IMR-90 (cell line): Measurements from ENCODE around the gene PARD3. TPM values are rescaled to one million over a fixed set of nuclear protein-coding genes. Genes with fewer than 3 reads are reported as not detected.

Source experiments
- ATAC-seq: fragments of 200-7000 bp; cut with Tn5 transposase; 2 replicates; pipeline ENCODE4 v1.9.1; 2020; ENCODE audit warnings: low read depth, mild to moderate bottlenecking, moderate library complexity
- BruUV-seq: library from RNA; stranded (reverse); fragments of 400-500 nt; replicated peaks from 2 replicates; lab custom pipeline; 2021; lab: Mats Ljungman, UMichigan
- CTCF ChIA-PET: fragments of 300-600 bp; formaldehyde crosslinking; extraction: SDS; loops from one replicate; lab custom pipeline; 2021; ENCODE audit warnings: antibody characterized with exemption; lab: Yijun Ruan, JAX
- POLR2A ChIA-PET: fragments of 300-600 bp; sonication (Branson Sonifier 250); formaldehyde crosslinking; loops from one replicate; lab custom pipeline; 2022; ENCODE audit warnings: antibody characterized with exemption; ENCODE audit not compliant: unreplicated experiment; lab: Charles Lee
- DNase-seq: peaks from one replicate; pipeline ENCODE4 v3.0.0; 2013
- H2AFZ ChIP-seq: replicated peaks from 2 replicates; pipeline ENCODE3; 2013; ENCODE audit warnings: low read length, mild to moderate bottlenecking; ENCODE audit not compliant: poor library complexity
- H2AK5ac ChIP-seq: 2 replicates; pipeline ENCODE4 v1.6.1; 2013; ENCODE audit warnings: low read depth, low read length, inconsistent platforms
- H2AK9ac ChIP-seq: replicated peaks from 2 replicates; pipeline ENCODE3; 2013; ENCODE audit warnings: mild to moderate bottlenecking, low read depth, low read length, moderate library complexity; ENCODE audit not compliant: poor library complexity
- H2BK120ac ChIP-seq: 2 replicates; pipeline ENCODE4 v1.6.1; 2013; ENCODE audit warnings: low read depth, low read length, inconsistent platforms
- H2BK15ac ChIP-seq: 3 replicates; pipeline ENCODE4 v1.6.1; 2013; ENCODE audit warnings: low read depth, low read length, inconsistent platforms
- H2BK20ac ChIP-seq: 2 replicates; pipeline ENCODE4 v1.6.1; 2013; ENCODE audit warnings: low read depth, mild to moderate bottlenecking, inconsistent platforms, low read length, moderate library complexity
- H2BK5ac ChIP-seq: 2 replicates; pipeline ENCODE4 v1.6.1; 2013; ENCODE audit warnings: mild to moderate bottlenecking, low read depth, low read length, inconsistent platforms; ENCODE audit not compliant: poor library complexity, severe bottlenecking
- H3K14ac ChIP-seq: replicated peaks from 2 replicates; pipeline ENCODE4 v1.6.1; 2013; ENCODE audit warnings: low read depth, low read length, inconsistent platforms
- H3K18ac ChIP-seq: 2 replicates; pipeline ENCODE4 v1.6.1; 2013; ENCODE audit warnings: low read depth, low read length, control low read depth
- H3K23ac ChIP-seq: 2 replicates; pipeline ENCODE4 v1.6.1; 2013; ENCODE audit warnings: low read depth, low read length, inconsistent platforms
- H3K27ac ChIP-seq: 2 replicates; pipeline ENCODE4 v1.5.1; 2013; ENCODE audit warnings: mild to moderate bottlenecking, control low read depth, low read length; ENCODE audit not compliant: insufficient read depth
- H3K27me3 ChIP-seq: 2 replicates; pipeline ENCODE4 v1.6.1; 2013; ENCODE audit warnings: low read length; ENCODE audit not compliant: control insufficient read depth, insufficient read depth
- H3K36me3 ChIP-seq: 2 replicates; pipeline ENCODE4 v1.6.1; 2013; ENCODE audit warnings: low read length, mixed read lengths; ENCODE audit not compliant: control insufficient read depth, insufficient read depth
- H3K4ac ChIP-seq: 2 replicates; pipeline ENCODE4 v1.6.1; 2013; ENCODE audit warnings: low read depth, low read length, inconsistent platforms
- H3K4me1 ChIP-seq: 2 replicates; pipeline ENCODE4 v1.6.1; 2013; ENCODE audit warnings: low read length, mixed read lengths; ENCODE audit not compliant: control insufficient read depth, insufficient read depth
- H3K4me2 ChIP-seq: 2 replicates; pipeline ENCODE4 v1.6.1; 2013; ENCODE audit warnings: low read depth, mild to moderate bottlenecking, control low read depth, low read length, moderate library complexity
- H3K4me3 ChIP-seq: 2 replicates; pipeline ENCODE4 v1.5.1; 2013; ENCODE audit warnings: low read depth, mild to moderate bottlenecking, control low read depth, low read length, moderate library complexity; ENCODE audit not compliant: insufficient read depth
- H3K56ac ChIP-seq: 2 replicates; pipeline ENCODE4 v1.6.1; 2013; ENCODE audit warnings: low read length, inconsistent platforms; ENCODE audit not compliant: insufficient read depth; ENCODE audit errors: extremely low read depth
- H3K79me1 ChIP-seq, 2 experiments: 2 replicates each; pipeline ENCODE4 v1.6.1; 2013; ENCODE audit warnings: low read length in 2 of 2, inconsistent platforms in 1 of 2, low read depth in 1 of 2
- H3K9ac ChIP-seq: 2 replicates; pipeline ENCODE4 v1.6.1; 2013; ENCODE audit warnings: low read depth, low read length, control low read depth
- H3K9me1 ChIP-seq: 2 replicates; pipeline ENCODE4 v1.6.1; 2013; ENCODE audit warnings: low read length, inconsistent platforms; ENCODE audit not compliant: insufficient read depth
- H3K9me3 ChIP-seq: 2 replicates; pipeline ENCODE4 v1.6.1; 2013; ENCODE audit warnings: low read length; ENCODE audit not compliant: control insufficient read depth, insufficient read depth
- H4K20me1 ChIP-seq: 2 replicates; pipeline ENCODE4 v1.6.1; 2013; ENCODE audit warnings: low read length, inconsistent platforms; ENCODE audit not compliant: insufficient read depth
- H4K5ac ChIP-seq: 2 replicates; pipeline ENCODE4 v1.6.1; 2013; ENCODE audit warnings: mild to moderate bottlenecking, low read depth, low read length, control low read depth
- H4K8ac ChIP-seq, 2 experiments: 2 replicates each; pipeline ENCODE4 v1.6.1; 2013; ENCODE audit warnings: low read depth in 2 of 2, low read length in 2 of 2, control low read depth in 1 of 2, inconsistent platforms in 1 of 2
- H4K91ac ChIP-seq: 2 replicates; pipeline ENCODE4 v1.6.1; 2013; ENCODE audit warnings: low read depth, low read length, inconsistent platforms; ENCODE audit not compliant: insufficient read depth
- CEBPB ChIP-seq: IDR thresholded peaks from 2 replicates; pipeline ENCODE4 v1.6.1; 2012; ENCODE audit warnings: low read depth, low read length, improper control_type of control experiment
- MAFK ChIP-seq: IDR thresholded peaks from 2 replicates; pipeline ENCODE4 v1.6.1; 2012; ENCODE audit warnings: low read depth, low read length, improper control_type of control experiment
- RAD21 ChIP-seq: IDR thresholded peaks from 2 replicates; pipeline ENCODE4 v1.6.1; 2012; ENCODE audit warnings: low read length, improper control_type of control experiment
- SMC3 ChIP-seq: fragments of 150-350 bp; IDR thresholded peaks from 2 replicates; pipeline ENCODE4 v1.6.1; 2016; ENCODE audit warnings: low read depth, mild to moderate bottlenecking, antibody characterized with exemption, low read length, moderate library complexity
- WGBS, 2 experiments: methylation state at CpG; one replicate each; pipeline versions ENCODE4 v1.1.5 to v1.1.7; 2013; ENCODE audit warnings: missing lambda C conversion rate in 2 of 2; ENCODE audit not compliant: insufficient read length in 1 of 2; ENCODE audit errors: extremely low coverage in 2 of 2; 5-methylcytosine and 5-hydroxymethylcytosine counted together
- dilution Hi-C: fragments of 300-500 bp; cut with HindIII; formaldehyde crosslinking; loops from one replicate; pipeline ENCODE4 v1.14.3; 2018; ENCODE audit warnings: low sequenced_read_pairs; ENCODE audit not compliant: unreplicated experiment
- in situ Hi-C: fragments of 300-500 bp; cut with MboI; formaldehyde crosslinking; loops from 3 replicates; pipeline ENCODE4 v1.14.3; 2019; ENCODE audit warnings: low sequenced_read_pairs, inconsistent platforms, mixed read lengths
- intact Hi-C: fragments of 100-400 bp; cut with micrococcal nuclease; formaldehyde crosslinking; loops from 2 replicates; pipeline ENCODE4 v1.10.0; 2022
- polyA plus RNA-seq, 3 experiments: library from polyadenylated mRNA; depleted of rRNA; stranded (reverse); fragments of >200 nt; gene quantifications; 2 replicates each; pipeline ENCODE4 v1.2.3, GENCODE V29; 2012; ENCODE audit warnings: low replicate concordance in 1 of 3
- total RNA-seq: library from RNA; depleted of rRNA; stranded (reverse); fragments of >200 nt; gene quantifications from 2 replicates; pipeline ENCODE4 v1.2.3, GENCODE V29; 2012
- TF ChIP-seq, protein P1 (sequence below): fragments of 150-350 bp; IDR thresholded peaks from 2 replicates; pipeline ENCODE4 v1.6.1; 2016; ENCODE audit warnings: low read depth, mild to moderate bottlenecking, low read length, moderate library complexity, borderline replicate concordance

PARD3 gene
- total and polyA plus RNA-seq, 2 of the 4 experiments (the other 2 are of a cell fraction) = 14.6 to 37.5 TPM

DNA sequence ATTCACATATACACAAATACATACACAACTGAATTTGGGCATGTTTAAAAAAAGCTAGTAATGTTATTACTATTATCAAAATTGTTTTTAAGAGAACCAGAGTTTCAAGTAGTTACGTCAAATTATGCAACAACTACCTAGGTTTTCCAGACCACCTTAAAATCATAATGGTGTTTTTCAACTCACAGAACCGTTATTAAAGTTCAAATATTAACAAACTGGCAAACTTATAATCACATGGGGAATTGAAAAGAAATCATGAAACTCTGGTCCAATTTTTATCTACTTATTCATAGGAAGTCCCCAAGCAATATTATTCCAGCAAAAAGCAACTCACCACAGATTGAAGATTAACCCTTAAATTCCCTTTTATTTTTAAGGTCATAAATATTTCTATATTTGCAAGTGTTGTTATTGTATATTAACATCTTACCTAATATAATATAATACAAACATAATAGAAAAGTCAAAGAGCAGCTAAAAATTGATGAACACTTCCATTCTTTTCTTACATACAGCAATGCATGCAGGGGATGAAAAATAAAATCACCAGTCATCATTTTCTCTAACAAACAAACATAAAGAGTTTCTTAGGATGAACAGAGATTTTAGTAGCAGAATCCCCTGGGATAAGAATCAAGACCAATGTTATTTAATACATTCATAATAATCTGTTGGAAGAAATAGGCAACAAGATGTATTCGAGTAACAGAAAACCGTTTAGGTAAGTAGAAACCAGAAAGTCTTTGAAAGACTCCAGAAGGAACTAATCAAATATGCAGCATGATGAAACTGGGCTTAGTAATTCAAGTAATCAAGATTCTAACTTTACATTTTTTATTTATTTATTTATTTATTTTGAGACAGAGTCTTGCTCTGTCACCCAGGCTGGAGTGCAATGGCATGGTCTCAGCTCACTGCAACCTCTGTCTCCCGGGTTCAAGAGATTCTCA, 391.1 kb downstream of the PARD3 start:
- Histone ChIP-seq H2AFZ (no peak overlapping the region), H2BK5ac (no peak overlapping the region), H2AK9ac (no peak overlapping the region), H3K9me1 (no peaks in the 10 kb centered on the region), H2AK5ac (no peak overlapping the region), H2BK20ac (no peak overlapping the region), H2BK15ac (no peak overlapping the region), H3K18ac (no peak overlapping the region), H4K5ac (no peak overlapping the region), H3K56ac (no peak overlapping the region), H3K9ac (no peak overlapping the region), H2BK120ac (no peak overlapping the region), H3K4ac (no peak overlapping the region), H3K4me3 (no peak overlapping the region), H3K4me2 (no peak overlapping the region), H3K4me1 (0 out of 2 replicates have a peak, but pooled peaks cover 2% of the 10 kb centered on the region), H3K36me3 (no peaks in the 10 kb centered on the region), H4K91ac (no peak overlapping the region), H3K79me1 (peaks cover 2% of the 10 kb centered on the region in 2 experiments; a peak in 2 of 4 replicates), H4K20me1 (no peaks in the 10 kb centered on the region), H3K14ac (no peak overlapping the region), H4K8ac (no peak overlapping the region), H3K9me3 (no peaks in the 10 kb centered on the region), H3K27ac (no peak overlapping the region), H3K27me3 (no peaks in the 10 kb centered on the region), H3K23ac (no peak overlapping the region)
- ChIA-PET POLR2A (no interaction called here), CTCF (no interaction called here)
- in situ Hi-C loops = no loop called here
- BruUV-seq = no TSS peak
- no peak for ATAC-seq
- dilution Hi-C loops = no loop called here
- no peak for DNase-seq
- WGBS, 2 experiments = no CpG with 5 or more reads among the region's 5 CpGs
- TF ChIP-seq MAFK (peak; percentile 66), SMC3 (no peak), RAD21 (no peak), CEBPB (no peak)
- TF ChIP-seq, protein P1, sequence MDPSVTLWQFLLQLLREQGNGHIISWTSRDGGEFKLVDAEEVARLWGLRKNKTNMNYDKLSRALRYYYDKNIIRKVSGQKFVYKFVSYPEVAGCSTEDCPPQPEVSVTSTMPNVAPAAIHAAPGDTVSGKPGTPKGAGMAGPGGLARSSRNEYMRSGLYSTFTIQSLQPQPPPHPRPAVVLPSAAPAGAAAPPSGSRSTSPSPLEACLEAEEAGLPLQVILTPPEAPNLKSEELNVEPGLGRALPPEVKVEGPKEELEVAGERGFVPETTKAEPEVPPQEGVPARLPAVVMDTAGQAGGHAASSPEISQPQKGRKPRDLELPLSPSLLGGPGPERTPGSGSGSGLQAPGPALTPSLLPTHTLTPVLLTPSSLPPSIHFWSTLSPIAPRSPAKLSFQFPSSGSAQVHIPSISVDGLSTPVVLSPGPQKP = no peak
- intact Hi-C loops = no loop called here
